Liver (tissue), 9 donors: ENCODE results near the gene SMIM24. TPM values are rescaled to one million over a fixed set of nuclear protein-coding genes. Genes with fewer than 3 reads are reported as not detected.

Experiments
- DNase-seq: peaks from one replicate; pipeline ENCODE4 v3.0.0-alpha.2; 2017; ENCODE audit warnings: low spot score
- H3K27ac ChIP-seq, 2 donors: one replicate each; pipeline ENCODE4 v1.7.0; 2013; ENCODE audit warnings: inconsistent platforms in 2 of 2, low read length in 2 of 2, control low read depth in 1 of 2, low read depth in 1 of 2, mild to moderate bottlenecking in 1 of 2
- H3K27me3 ChIP-seq, 4 donors: one replicate each; pipeline versions ENCODE4 v1.6.1 to v1.7.0; 2013; ENCODE audit warnings: low read length in 3 of 4, inconsistent platforms in 1 of 4, mild to moderate bottlenecking in 1 of 4, moderate library complexity in 1 of 4; ENCODE audit not compliant: control insufficient read depth in 4 of 4, insufficient read depth in 4 of 4
- H3K36me3 ChIP-seq, 4 donors: one replicate each; pipeline versions ENCODE4 v1.6.1 to v1.7.0; 2013; ENCODE audit warnings: low read length in 3 of 4, mild to moderate bottlenecking in 3 of 4, low read depth in 1 of 4, moderate library complexity in 1 of 4; ENCODE audit not compliant: control insufficient read depth in 4 of 4, insufficient read depth in 3 of 4
- H3K4me1 ChIP-seq, 4 donors: one replicate each; pipeline versions ENCODE4 v1.6.1 to v1.7.0; 2013; ENCODE audit warnings: low read length in 3 of 4, mild to moderate bottlenecking in 3 of 4, moderate library complexity in 1 of 4; ENCODE audit not compliant: control insufficient read depth in 4 of 4, insufficient read depth in 4 of 4
- H3K4me3 ChIP-seq, 3 donors: one replicate each; pipeline versions ENCODE4 v1.6.1 to v1.7.0; 2013; ENCODE audit warnings: low read length in 3 of 3, control low read depth in 1 of 3, low read depth in 1 of 3, mild to moderate bottlenecking in 1 of 3
- H3K9ac ChIP-seq, 2 donors: one replicate each; pipeline ENCODE4 v1.7.0; 2013; ENCODE audit warnings: low read length in 2 of 2, mild to moderate bottlenecking in 2 of 2, moderate library complexity in 2 of 2, control low read depth in 1 of 2, low read depth in 1 of 2
- H3K9me3 ChIP-seq, 4 donors: one replicate each; pipeline versions ENCODE4 v1.6.1 to v1.7.0; 2013; ENCODE audit warnings: low read length in 3 of 4; ENCODE audit not compliant: control insufficient read depth in 4 of 4
- EGR1 ChIP-seq, 2 donors: IDR thresholded peaks; 2 replicates each; pipeline ENCODE4 v1.6.1; 2016 to 2018; ENCODE audit warnings: antibody characterized with exemption in 2 of 2, low read depth in 2 of 2
- FOXA1 ChIP-seq: IDR thresholded peaks from 2 replicates; pipeline ENCODE4 v1.6.1; 2016; ENCODE audit warnings: antibody characterized with exemption
- GABPA ChIP-seq, 2 donors: IDR thresholded peaks in 1 of 2; conservative IDR thresholded peaks in 1 of 2; 2 replicates each; pipeline ENCODE4 v1.6.1; 2016; ENCODE audit warnings: antibody characterized with exemption in 2 of 2, mild to moderate bottlenecking in 1 of 2, moderate library complexity in 1 of 2
- HNF4A ChIP-seq, 2 donors: conservative IDR thresholded peaks; 2 replicates each; pipeline ENCODE4 v1.6.1; 2016; ENCODE audit warnings: antibody characterized with exemption in 2 of 2, mild to moderate bottlenecking in 2 of 2
- HNF4G ChIP-seq: IDR thresholded peaks from 2 replicates; pipeline ENCODE4 v1.6.1; 2016; ENCODE audit warnings: antibody characterized with exemption
- JUND ChIP-seq, 2 donors: IDR thresholded peaks; 2 replicates each; pipeline ENCODE4 v1.6.1; 2016; ENCODE audit warnings: antibody characterized with exemption in 2 of 2
- RAD21 ChIP-seq, 2 donors: IDR thresholded peaks; 2 replicates each; pipeline ENCODE4 v1.6.1; 2016; ENCODE audit warnings: antibody characterized with exemption in 2 of 2, mild to moderate bottlenecking in 2 of 2
- REST ChIP-seq: IDR thresholded peaks from 2 replicates; pipeline ENCODE4 v1.6.1; 2016; ENCODE audit warnings: antibody characterized with exemption, mild to moderate bottlenecking
- RXRA ChIP-seq, 2 donors: IDR thresholded peaks; 2 replicates each; pipeline ENCODE4 v1.6.1; 2017 to 2018; ENCODE audit warnings: antibody characterized with exemption in 2 of 2, mild to moderate bottlenecking in 1 of 2
- SP1 ChIP-seq: IDR thresholded peaks from 2 replicates; pipeline ENCODE4 v1.6.1; 2018; ENCODE audit warnings: antibody characterized with exemption, mild to moderate bottlenecking
- TAF1 ChIP-seq: conservative IDR thresholded peaks from 2 replicates; pipeline ENCODE4 v1.6.1; 2016; ENCODE audit warnings: antibody characterized with exemption, mild to moderate bottlenecking
- YY1 ChIP-seq: IDR thresholded peaks from 2 replicates; pipeline ENCODE4 v1.6.1; 2016; ENCODE audit warnings: antibody characterized with exemption, mild to moderate bottlenecking
- ZBTB33 ChIP-seq: IDR thresholded peaks from 2 replicates; pipeline ENCODE4 v1.6.1; 2016; ENCODE audit warnings: antibody characterized with exemption
- WGBS: extraction: QIAGEN DNeasy Blood & Tissue Kit; methylation state at CpG from one replicate; pipeline ENCODE4 v1.1.7; 2013; 5-methylcytosine and 5-hydroxymethylcytosine counted together
- polyA plus RNA-seq, 2 donors: library from polyadenylated mRNA; stranded (reverse) in 1 of 2; unstranded in 1 of 2; fragments of 200-250 nt in 1 of 2; fragments of >200 nt in 1 of 2; fragmentation: Nextera tagmentation in 1 of 2; extraction: Ambion mirVana in 1 of 2; gene quantifications; one replicate each; pipeline versions ENCODE4 v1.2.1 to v1.2.3, GENCODE V29; 2013 to 2015
- total RNA-seq, 2 donors: library from RNA; depleted of rRNA; stranded (reverse); fragments of >200 nt; gene quantifications; one replicate each; pipeline ENCODE4 v1.2.3, GENCODE V29; 2014
- TF ChIP-seq, protein P1 (sequence below): IDR thresholded peaks from 2 replicates; pipeline ENCODE4 v1.6.1; 2016; ENCODE audit warnings: antibody characterized with exemption
- TF ChIP-seq, protein P2 (sequence below): IDR thresholded peaks from 2 replicates; pipeline ENCODE4 v1.6.1; 2016; ENCODE audit warnings: antibody characterized with exemption
- donor health status: healthy.
- donor health status: healthy.
- donor health status: healthy.
- donor health status: healthy.
- donor health status: healthy.

Gene SMIM24
- total and polyA plus RNA-seq, 4 donors: 0.17 to 13.7 (median 2.8) TPM

GRCh38 chr19:3469638-3470499, 10.5 kb downstream of the SMIM24 start:
- Histone ChIP-seq H3K4me3 (no peak overlapping the region), H3K4me1 (peaks cover 3 to 22% (median 10%) of the 10 kb centered on the region in 4 donors), H3K9me3 (no peaks in the 10 kb centered on the region), H3K27me3 (no peaks in the 10 kb centered on the region), H3K27ac (no peak overlapping the region), H3K9ac (no peak overlapping the region), H3K36me3 (no peaks in the 10 kb centered on the region)
- no peak for DNase-seq
- TF ChIP-seq, protein P1, sequence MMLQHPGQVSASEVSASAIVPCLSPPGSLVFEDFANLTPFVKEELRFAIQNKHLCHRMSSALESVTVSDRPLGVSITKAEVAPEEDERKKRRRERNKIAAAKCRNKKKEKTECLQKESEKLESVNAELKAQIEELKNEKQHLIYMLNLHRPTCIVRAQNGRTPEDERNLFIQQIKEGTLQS: no peak
- peak; percentile 14 to 16 for TF ChIP-seq RAD21 (IDR thresholded peaks at IDR 0.05)
- WGBS: 40% methylated on average over 14 of the region's 14 CpGs

GRCh38 chr19:3468211-3468610, 12.1 kb downstream of the SMIM24 start:
- no peak overlapping the region for H3K27ac ChIP-seq
- DNase-seq: no peak
- H3K9ac ChIP-seq: no peak overlapping the region
- H3K4me1 ChIP-seq: peaks cover 3 to 22% (median 9%) of the 10 kb centered on the region in 4 donors
- no peak for TF ChIP-seq SP1
- no peak for TF ChIP-seq HNF4A (conservative IDR thresholded peaks at IDR 0.05)
- TF ChIP-seq ZBTB33: no peak
- TF ChIP-seq EGR1 (IDR thresholded peaks at IDR 0.05; ENCODE audit: low read depth in 2 of 2): no peak
- TF ChIP-seq RXRA (IDR thresholded peaks at IDR 0.05): no peak
- no peak for TF ChIP-seq YY1
- no peak for TF ChIP-seq RAD21 (IDR thresholded peaks at IDR 0.05)
- TF ChIP-seq, protein P1: no peak
- no peak for TF ChIP-seq GABPA (IDR thresholded peaks at IDR 0.05 in 1 of 2, conservative IDR thresholded peaks at IDR 0.05 in 1 of 2)
- TF ChIP-seq, protein P2, sequence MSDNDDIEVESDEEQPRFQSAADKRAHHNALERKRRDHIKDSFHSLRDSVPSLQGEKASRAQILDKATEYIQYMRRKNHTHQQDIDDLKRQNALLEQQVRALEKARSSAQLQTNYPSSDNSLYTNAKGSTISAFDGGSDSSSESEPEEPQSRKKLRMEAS: no peak
- no peak for TF ChIP-seq JUND (IDR thresholded peaks at IDR 0.05)
- TF ChIP-seq TAF1: no peak
- WGBS: 66% methylated on average over 3 of the region's 3 CpGs
- peaks cover 0 to 8% (median 0%) of the 10 kb centered on the region in 4 donors for H3K36me3 ChIP-seq
- H3K27me3 ChIP-seq: no peaks in the 10 kb centered on the region
- no peak overlapping the region for H3K4me3 ChIP-seq
- no peaks in the 10 kb centered on the region for H3K9me3 ChIP-seq

DNA sequence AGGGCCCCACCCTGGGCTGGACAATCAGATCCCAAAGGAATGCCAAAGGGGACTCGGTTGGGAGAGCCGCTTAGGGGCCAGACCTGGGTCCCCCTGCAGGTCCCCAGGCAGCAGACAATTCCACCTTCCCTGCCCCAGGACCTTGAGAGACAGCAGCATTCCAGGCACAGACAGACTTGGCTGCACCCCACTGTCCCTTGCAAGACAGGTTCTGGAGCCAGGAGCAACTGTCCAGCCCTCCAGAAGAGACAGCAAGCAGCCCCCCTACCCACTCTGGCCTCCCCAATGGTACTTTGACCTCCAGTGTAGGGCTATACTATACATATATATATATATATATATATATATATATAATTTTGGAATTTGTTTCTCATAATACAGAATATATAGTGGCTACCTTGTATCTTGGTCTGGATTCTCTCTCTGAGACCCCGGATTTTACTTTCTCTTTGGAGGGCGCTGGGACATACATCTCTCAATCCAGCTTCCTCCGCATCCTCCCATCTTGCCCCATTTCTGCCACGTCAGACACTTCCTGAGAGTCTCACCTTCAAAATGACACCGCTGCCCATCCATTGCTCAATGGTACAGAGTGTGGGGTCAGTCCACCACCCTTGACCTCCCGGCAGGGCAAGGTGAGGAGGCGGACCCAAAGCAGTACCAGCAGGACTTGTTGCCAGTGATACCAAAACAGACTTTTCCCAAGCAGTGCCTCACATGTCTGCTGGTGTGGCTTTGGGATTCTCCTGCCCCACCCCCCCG, 12.7 kb downstream of the SMIM24 start:
- no peak for DNase-seq
- H3K27me3 ChIP-seq: no peaks in the 10 kb centered on the region
- H3K36me3 ChIP-seq: peaks cover 0 to 12% (median 3%) of the 10 kb centered on the region in 4 donors
- H3K4me3 ChIP-seq: no peak overlapping the region
- H3K4me1 ChIP-seq: peaks cover 3 to 22% (median 10%) of the 10 kb centered on the region in 4 donors
- no peak overlapping the region for H3K9ac ChIP-seq
- H3K27ac ChIP-seq: peak overlapping the region in 1 of 2 donors; percentile 56
- no peaks in the 10 kb centered on the region for H3K9me3 ChIP-seq
- WGBS: 59% methylated on average over 10 of the region's 10 CpGs
- TF ChIP-seq REST (peak; percentile 27), YY1 (peak; percentile 27), HNF4G (peak; percentile 90), FOXA1 (peak; percentile 63), RXRA (IDR thresholded peaks at IDR 0.05) (peak; percentile 94), RAD21 (IDR thresholded peaks at IDR 0.05) (peak; percentile 23 to 51), GABPA (IDR thresholded peaks at IDR 0.05 in 1 of 2, conservative IDR thresholded peaks at IDR 0.05 in 1 of 2) (no peak), ZBTB33 (peak; percentile 28)
- TF ChIP-seq, protein P1: no peak
